Mesothelial cell of epicardium (in vitro differentiated cells): ENCODE results near the gene OR13G1. TPM values are rescaled to one million over a fixed set of nuclear protein-coding genes. Genes with fewer than 3 reads are reported as not detected.
A peak's percentile ranks its signal among the peaks of the same experiment; 100 is the strongest.

Experiments used
- DNase-seq, 2 experiments: peaks; one replicate each; pipeline ENCODE4 v3.0.0; 2021; ENCODE audit warnings: low spot score in 2 of 2; ENCODE audit not compliant: unreplicated experiment in 2 of 2
- H3K27ac Mint-ChIP-seq: 2 replicates; pipeline ENCODE4 v1.8.0; 2021; ENCODE audit warnings: mixed read lengths
- H3K27me3 Mint-ChIP-seq: 2 replicates; pipeline ENCODE4 v1.8.0; 2021; ENCODE audit warnings: low read depth, mixed read lengths
- H3K36me3 Mint-ChIP-seq: 2 replicates; pipeline ENCODE4 v1.8.0; 2021; ENCODE audit warnings: mixed read lengths
- H3K4me1 Mint-ChIP-seq: 2 replicates; pipeline ENCODE4 v1.8.0; 2021; ENCODE audit warnings: mixed read lengths
- H3K4me3 Mint-ChIP-seq: 2 replicates; pipeline ENCODE4 v1.8.0; 2021; ENCODE audit warnings: mild to moderate bottlenecking, moderate library complexity, mixed read lengths
- H3K9me3 Mint-ChIP-seq: 2 replicates; pipeline ENCODE4 v1.8.0; 2021; ENCODE audit warnings: mixed read lengths
- CTCF ChIP-seq: fragments of 200-600 bp; sonication (generic); IDR thresholded peaks from one replicate; pipeline ENCODE4 v1.5.0; 2021; ENCODE audit warnings: antibody characterized with exemption; ENCODE audit not compliant: unreplicated experiment
- total RNA-seq: library from RNA; stranded (reverse); gene quantifications from 3 replicates; pipeline ENCODE4 v1.2.1, GENCODE V29; 2021

The OR13G1 gene
- total RNA-seq, 1 donor from 2014 or later = not detected

- Mint-ChIP-seq H3K27me3 (no peaks in the 10 kb centered on the region), H3K9me3 (no peaks in the 10 kb centered on the region), H3K27ac (no peak overlapping the region), H3K4me1 (no peaks in the 10 kb centered on the region), H3K36me3 (no peaks in the 10 kb centered on the region), H3K4me3 (no peak overlapping the region)
- TF ChIP-seq CTCF = peak; percentile 80
- peak in 1 of 2 experiments; percentile 45 for DNase-seq
Observed at GRCh38 chr1:247681288-247681897, 1.9 kb upstream of the OR13G1 start.

GRCh38 chr1:247680171-247680570, 632 bp upstream of the OR13G1 start:
- no peaks in the 10 kb centered on the region for H3K36me3 Mint-ChIP-seq
- TF ChIP-seq CTCF = no peak
- H3K4me3 Mint-ChIP-seq = no peak overlapping the region
- no peaks in the 10 kb centered on the region for H3K9me3 Mint-ChIP-seq
- H3K4me1 Mint-ChIP-seq = no peaks in the 10 kb centered on the region
- H3K27ac Mint-ChIP-seq = no peak overlapping the region
- H3K27me3 Mint-ChIP-seq = no peaks in the 10 kb centered on the region
- DNase-seq = no peak

GRCh38 chr1:247669225-247669624, 10.3 kb downstream of the OR13G1 start:
- H3K9me3 Mint-ChIP-seq = peaks cover 5% of the 10 kb centered on the region
- no peaks in the 10 kb centered on the region for H3K4me1 Mint-ChIP-seq
- H3K27ac Mint-ChIP-seq = no peak overlapping the region
- H3K4me3 Mint-ChIP-seq = no peak overlapping the region
- DNase-seq = no peak
- no peak for TF ChIP-seq CTCF
- H3K27me3 Mint-ChIP-seq = no peaks in the 10 kb centered on the region
- no peaks in the 10 kb centered on the region for H3K36me3 Mint-ChIP-seq

GRCh38 chr1:247656221-247656875, 23.2 kb downstream of the OR13G1 start:
- H3K4me1 Mint-ChIP-seq = no peaks in the 10 kb centered on the region
- H3K36me3 Mint-ChIP-seq = no peaks in the 10 kb centered on the region
- H3K27me3 Mint-ChIP-seq = no peaks in the 10 kb centered on the region
- peaks cover 8% of the 10 kb centered on the region for H3K9me3 Mint-ChIP-seq
- no peak overlapping the region for H3K4me3 Mint-ChIP-seq
- TF ChIP-seq CTCF = no peak
- no peak for DNase-seq
- H3K27ac Mint-ChIP-seq = no peak overlapping the region

- no peaks in the 10 kb centered on the region for H3K36me3 Mint-ChIP-seq
- no peak overlapping the region for H3K27ac Mint-ChIP-seq
- H3K4me3 Mint-ChIP-seq = no peak overlapping the region
- no peaks in the 10 kb centered on the region for H3K4me1 Mint-ChIP-seq
- H3K9me3 Mint-ChIP-seq = no peaks in the 10 kb centered on the region
- no peak for TF ChIP-seq CTCF
- no peaks in the 10 kb centered on the region for H3K27me3 Mint-ChIP-seq
- DNase-seq = no peak
Observed at GRCh38 chr1:247653040-247653439, 26.5 kb downstream of the OR13G1 start.
